GM10248 (cell line): ENCODE results near the gene FAM83F.

ENCODE experiments used
- CTCF ChIA-PET: fragments of 300-600 bp; sonication (Branson Sonifier 250); formaldehyde crosslinking; extraction: SDS; loops from one replicate; lab custom pipeline; 2021; ENCODE audit warnings: antibody characterized with exemption; lab: Yijun Ruan, JAX
- POLR2A ChIA-PET: fragments of 350-650 bp; sonication (Branson Sonifier 250); formaldehyde crosslinking; extraction: SDS; loops from one replicate; lab custom pipeline; 2020; ENCODE audit warnings: antibody characterized with exemption; lab: Yijun Ruan, JAX
- DNase-seq: peaks from one replicate; pipeline ENCODE4 v3.0.0; 2012; ENCODE audit errors: extremely low spot score
- CTCF ChIP-seq: IDR thresholded peaks from 2 replicates; pipeline ENCODE4 v1.5.1; 2012; ENCODE audit warnings: mild to moderate bottlenecking, low read depth; ENCODE audit errors: extremely low read depth, missing control alignments, control extremely low read depth

Gene FAM83F

DNA sequence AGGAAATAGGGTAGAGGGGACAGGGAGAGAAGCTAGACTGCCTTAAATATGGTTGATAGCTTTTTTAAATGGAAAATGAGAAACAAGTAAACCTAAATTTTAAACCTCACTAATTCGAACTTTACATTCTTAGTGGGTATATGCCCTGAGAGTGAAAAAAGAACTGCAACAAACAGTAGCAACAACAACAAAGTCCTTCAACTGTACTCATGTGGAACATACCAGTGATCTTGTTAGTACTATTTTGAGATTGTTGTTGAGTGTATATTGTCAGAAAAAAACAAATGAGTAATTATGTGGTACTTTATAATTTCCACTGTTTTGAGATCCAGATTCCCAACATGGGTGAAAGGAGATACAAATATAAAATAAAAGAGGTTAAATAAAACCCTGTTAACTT, 94.1 kb downstream of the FAM83F start:
- no peak for TF ChIP-seq CTCF
- DNase-seq, result no peak
- CTCF ChIA-PET, result interaction anchor here (0.7 kb wide), 1 partner anchor 262 kb away, joined by 3 read pairs; no protein-coding TSS in a partner anchor
- POLR2A ChIA-PET, result no interaction called here
